Stimulated activated naive CD8-positive, alpha-beta T cell treated with anti-CD3 and anti-CD28 coated beads, Interleukin-15, Interleukin-2, amounts not matched to agents 100 U/mL and 50 U/mL, for 24 hours (primary cell): ENCODE results near the gene NME3.
"Not testable (repeated sequence)": the region's sequence is repeated elsewhere in the genome, so short reads cannot be mapped to it uniquely, and the experiment has no call there.

Experiments
- ATAC-seq: fragments of 150-1000 bp; cut with Tn5 transposase; one replicate; pipeline ENCODE4 v1.10.0; 2021
- DNase-seq: peaks from one replicate; pipeline ENCODE4 v3.0.0; 2021

Gene NME3

DNA sequence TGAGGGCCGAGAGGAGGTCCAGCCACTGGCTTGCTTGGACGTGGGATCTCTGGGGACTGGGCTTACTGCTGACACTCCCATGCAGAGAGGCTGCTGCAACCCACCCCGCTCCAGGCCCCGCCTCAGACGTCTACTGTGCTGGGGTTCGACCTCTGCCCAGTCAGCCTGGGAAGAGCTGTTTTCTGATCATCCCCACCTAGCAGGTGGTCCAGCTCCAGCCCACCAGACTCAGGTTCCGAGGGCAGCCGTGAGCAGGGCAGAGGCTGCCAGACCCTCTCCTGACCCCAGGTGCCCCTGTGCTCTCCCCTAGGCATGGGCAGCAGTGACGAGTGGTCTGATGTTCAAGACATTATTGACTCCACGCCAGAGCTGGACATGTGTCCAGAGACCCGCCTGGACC lies 23.4 kb downstream of the NME3 start:
- DNase-seq = no peak
- ATAC-seq = no peak

DNA sequence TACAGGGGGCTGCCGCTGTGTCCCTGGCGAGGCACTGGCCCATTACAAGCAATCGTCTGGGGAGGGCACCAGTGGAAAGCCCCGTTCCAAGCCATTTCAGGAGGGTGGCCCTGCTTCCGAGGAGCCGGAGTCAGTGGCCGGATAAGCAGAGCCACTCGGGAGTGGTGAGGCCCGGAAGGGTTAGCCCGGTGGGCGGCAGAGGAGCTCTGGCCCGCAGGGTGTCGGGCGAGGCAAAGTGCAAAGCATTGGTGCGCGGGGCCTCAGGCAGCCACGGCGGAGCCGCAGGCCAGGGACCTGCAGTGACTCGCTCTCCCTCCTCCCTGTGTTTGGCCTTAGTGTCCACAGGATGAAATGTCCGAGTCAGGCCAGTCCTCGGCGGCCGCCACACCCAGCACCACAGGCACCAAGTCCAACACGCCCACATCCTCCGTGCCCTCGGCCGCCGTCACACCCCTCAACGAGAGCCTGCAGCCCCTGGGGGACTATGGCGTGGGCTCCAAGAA lies 24.6 kb downstream of the NME3 start:
- ATAC-seq (no peak), DNase-seq (no peak)

DNA sequence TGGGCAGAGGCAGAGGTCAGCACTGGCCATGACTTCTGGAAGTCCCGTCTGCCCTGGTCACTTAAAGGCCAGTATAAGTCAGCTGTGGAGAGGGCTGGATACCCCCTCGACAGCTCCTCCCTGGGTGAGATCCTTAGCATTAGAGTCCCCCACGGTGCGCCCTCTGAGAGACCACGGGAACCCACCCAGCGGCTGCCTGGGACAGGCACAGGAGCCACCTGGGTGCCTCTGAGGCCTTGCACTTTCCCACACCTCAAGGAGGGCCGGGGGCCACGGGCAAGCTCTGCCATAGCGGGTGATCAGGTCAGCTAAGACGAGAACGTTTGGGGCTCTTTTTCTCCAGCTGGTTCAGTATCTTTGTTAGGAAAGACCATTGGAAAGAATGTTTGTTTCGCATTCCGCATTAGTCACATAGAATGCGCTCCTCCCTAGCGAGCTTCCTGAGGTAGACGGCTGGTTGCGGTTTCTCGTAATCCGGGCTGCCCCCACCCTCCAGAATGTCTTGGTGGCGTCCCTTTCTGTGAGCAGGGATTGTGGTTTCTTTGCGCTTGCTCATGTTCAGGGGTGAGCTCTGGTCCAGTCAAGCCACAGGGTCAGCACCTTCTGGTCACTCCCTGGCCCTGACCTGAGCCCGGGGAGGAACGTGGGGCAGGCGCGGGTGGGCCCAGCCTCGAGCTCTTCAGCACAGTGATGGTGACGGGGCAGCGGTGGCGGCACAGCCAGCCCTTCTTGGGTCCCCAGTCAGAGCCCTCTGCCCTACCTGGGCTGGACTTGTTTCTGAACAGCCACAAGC lies 25.2 kb downstream of the NME3 start:
- no peak for DNase-seq
- no peak for ATAC-seq

DNA sequence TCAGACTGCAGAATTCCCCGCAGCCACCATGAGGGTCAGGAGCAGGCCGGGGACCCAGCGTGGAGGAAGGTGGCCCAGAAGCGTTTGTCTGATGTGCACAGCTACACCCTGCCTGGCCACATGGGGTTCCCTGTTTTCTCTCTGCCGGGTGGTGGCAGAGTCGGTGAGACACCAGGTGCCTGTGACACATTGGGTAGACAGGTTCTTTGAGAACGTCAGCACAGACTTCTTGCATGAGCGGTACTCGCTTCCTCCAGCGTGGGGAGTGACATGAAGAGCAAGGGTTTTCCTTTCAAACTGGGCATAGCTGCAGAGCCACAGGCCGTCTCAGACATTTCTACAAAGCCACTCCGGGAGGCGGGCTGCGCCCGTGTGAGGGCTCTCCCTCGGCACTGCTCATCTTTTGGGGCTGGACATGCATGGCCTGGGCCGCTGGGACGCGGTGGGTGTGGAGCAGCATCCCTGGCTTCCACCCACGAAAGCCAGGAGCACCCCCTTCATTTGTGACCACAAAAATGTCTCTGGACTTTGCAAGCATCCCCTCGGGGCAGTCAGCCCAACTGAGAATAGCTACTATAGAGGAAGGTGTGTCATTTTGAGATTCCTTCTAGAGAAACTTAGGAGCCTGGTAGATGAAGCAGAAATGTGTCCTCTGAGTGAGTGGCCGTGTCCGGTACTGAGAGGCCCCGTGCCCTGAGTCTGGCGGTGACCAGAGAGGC lies 26.0 kb downstream of the NME3 start:
- DNase-seq (no peak), ATAC-seq (no peak)

DNA sequence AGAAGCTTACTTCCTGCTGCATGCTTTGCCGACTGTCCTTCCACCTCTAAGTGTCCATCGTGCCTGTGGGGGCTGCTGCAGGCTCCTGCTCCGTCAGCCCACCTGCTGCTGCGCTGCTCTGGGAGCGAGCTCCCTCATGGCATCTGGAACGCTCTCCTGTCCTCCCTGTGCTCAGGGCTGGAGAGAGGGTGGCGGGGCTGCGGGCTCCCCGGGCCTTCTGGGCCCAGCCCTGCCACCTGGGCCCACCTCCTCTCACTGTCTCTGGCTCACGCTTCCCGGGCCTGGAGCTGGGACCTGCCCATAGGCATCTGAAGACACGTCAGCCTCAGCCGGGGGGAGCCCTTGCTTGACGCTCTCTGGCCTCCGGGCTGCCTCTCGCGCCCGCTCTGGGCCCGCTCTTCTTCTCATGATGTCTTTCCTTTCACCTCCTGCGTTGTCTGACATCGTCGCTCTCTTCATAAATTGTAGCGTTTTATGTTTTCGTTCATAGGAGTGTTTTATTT lies 27.0 kb downstream of the NME3 start:
- DNase-seq = no peak
- ATAC-seq = no peak

DNA sequence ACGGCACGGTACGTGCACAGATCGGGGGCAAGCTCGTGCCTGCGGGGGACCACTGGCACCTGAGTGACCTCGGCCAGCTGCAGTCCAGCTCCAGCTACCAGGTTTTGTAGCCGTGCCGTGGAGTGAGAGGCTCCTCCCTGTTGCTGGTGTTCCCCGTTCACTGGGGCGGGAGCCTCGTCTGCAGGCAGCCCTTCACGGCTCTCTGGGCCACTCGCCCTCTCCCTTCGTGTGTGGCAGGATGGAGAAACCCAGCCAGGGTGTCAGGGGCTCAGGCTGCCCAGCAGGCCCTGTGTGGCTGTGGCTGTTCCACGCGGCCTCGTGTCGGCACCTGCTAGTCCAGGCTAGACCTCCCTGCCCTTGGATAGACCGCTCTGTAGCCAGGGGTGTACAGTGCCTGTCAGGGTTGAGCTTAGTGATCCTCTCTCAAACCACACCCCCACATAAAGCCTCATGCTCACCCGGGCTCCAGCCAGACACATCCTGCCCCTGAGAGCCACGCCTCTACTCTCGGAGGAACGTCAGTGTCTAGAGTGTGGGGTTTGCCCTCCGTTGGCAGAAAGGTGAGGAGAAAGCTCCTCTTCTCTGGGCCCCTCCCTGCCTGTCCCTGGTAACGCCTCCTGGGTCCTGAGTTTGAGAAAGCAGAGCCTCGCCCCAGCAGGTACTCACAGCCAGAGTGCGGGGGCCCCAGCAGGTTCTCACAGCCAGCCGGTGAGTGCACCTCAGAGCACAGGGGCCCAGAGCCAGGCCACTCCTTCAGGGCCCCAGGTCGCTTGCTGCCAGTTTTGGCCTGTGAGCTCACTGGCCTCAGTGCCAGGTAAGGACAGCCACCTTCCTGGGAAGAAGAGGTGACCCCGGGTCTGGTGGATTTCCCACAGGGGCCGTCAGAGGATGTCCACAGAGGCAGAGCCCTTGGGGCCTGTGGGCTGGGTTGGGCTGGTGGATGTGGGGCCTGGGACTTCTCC lies 27.7 kb downstream of the NME3 start:
- ATAC-seq (no peak), DNase-seq (no peak)

DNA sequence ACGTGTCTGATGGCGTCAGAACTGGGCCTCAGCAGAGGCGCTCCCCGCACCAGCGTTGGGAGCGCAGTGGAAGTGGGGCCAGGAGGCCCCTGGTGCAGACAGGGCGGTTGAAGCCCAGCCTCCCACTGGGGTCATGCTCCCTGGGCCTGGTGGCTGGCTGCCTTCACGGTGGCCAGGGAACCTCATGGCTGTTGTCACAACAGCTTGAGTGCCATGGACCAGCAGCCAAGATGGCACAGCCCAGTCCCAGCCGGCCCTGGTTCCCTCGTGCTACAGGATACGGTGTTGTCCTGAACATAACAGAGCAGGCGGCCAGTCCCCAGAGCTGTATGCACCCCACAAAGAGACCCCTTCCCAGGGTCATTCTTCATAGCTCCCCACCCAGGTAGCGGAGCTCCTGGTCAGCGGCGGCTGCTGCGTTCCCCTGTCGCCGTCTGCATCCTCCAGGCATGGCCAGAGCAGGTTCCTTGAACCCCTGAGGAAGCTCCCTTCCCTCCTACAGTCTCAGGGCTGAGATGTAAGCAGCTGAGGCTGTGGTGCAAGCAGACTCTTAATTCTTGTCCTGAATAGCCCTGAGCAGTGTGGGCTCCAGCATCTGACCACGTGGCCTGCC lies 29.7 kb downstream of the NME3 start:
- DNase-seq = no peak
- no peak for ATAC-seq

DNA sequence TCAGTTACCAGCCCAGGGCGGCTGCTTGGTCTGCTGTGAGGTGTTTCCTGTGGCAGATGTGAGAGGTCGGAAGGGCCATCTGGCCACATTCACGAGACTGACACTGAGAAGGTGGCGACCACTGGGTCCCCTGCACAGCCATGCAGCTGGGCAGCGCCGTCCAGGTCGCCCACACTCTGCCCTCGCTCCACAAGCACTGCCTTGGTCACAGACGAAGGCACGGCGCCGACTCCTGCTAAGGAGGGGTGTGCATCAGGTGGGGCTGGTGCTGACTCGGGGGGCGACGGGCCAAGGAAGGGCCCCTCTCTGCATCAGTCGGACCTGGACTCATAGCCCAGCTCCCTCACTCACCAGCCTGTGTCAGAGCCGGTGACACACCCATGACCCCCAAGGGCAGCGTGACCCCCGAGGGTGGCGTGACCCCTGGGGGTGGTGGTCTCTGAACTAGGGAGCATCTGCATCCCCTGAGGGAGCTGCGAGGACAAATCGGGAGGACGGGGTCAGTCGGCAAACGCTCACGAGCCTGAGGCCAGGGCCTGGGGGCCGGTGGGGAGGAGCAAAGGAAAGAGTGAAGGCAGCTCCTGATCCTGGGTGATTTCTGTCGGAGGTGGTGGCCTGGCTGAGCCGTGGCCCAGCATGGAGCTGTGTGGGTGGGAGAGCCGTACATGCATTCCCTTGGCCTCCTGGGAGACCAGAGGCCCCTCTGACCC lies 30.4 kb downstream of the NME3 start:
- DNase-seq (no peak), ATAC-seq (no peak)

DNA sequence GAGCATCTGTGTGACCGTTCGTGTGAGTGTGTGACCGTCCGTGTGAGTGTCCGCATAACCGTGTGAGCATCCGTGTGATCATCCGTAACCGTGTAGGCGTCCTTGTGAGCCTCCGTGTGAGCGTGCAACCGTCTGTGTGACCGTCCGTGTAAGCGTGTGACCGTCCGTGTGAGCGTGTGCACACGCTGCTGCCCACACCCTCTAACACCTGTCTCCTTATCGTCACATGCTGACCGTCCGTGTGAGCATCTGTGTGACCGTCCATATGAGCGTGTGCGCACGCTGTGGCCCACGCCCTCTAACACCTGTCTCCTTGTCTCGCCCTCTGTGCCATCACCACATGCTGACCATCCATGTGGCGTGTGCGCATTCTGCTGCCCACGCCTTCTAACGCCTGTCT lies 31.1 kb downstream of the NME3 start:
- ATAC-seq = no peak
- DNase-seq = no peak

DNA sequence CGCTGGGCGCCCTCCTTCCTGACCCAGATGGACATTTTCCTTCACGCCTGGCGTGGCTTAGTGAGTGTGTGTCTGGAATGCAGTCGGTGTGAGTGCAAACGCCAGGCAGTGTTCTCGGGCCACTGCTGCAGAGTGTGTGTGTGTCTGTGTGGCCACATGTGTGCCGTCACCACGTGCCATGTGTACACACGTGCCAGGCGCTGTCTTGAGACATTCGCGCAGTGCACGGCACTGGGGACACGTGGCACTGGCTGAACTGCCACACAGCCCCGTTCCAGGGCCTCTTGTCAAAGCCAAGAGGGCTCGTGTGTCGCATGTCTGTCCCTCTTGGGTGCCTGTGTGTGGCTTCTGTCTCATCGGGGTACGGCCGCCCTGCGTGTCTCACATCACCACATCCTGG lies 36.5 kb downstream of the NME3 start:
- no peak for DNase-seq
- no peak for ATAC-seq

DNA sequence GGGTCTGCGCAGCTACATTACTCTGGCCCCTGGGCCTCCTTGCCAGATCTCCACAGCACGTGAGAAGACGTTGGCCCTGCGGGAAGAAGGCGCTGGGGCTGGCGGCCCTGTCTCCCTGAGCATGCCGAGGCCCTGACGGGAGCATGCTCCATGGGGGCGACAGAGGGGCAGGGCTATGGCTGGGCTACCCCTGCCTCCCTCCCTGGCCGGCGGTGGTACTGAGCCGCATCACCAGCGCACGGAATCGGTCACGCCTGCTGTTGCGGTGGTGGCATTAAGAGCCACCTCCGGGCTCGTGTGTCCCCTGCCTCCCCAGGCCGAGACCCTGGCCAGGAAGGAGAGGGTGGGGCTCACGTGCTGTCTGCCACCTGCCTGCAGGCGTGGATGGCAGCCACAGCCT lies 37.2 kb downstream of the NME3 start:
- no peak for ATAC-seq

DNA sequence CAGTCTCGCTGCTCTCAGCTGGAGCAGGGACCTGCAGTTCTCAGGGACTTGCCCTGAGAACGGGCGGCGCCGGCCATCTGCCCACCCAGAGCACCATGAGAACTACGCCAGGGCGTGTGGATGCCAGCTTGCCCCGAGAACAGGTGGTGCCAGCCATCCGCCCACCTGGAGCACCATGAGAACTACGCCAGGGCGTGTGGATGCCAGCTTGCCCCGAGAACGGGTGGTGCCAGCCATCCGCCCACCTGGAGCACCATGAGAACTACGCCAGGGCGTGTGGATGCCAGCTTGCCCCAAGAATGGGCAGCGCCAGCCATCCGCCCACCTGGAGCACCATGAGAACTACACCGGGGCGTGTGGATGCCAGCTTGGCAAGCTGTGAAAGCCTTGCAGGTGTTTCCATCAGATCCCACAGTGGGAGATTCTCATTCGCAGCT lies 38.8 kb downstream of the NME3 start:
- ATAC-seq = not testable (repeated sequence)

More for the DNA sequence above, 37.2 kb downstream of the NME3 start:
- DNase-seq = no peak

DNA sequence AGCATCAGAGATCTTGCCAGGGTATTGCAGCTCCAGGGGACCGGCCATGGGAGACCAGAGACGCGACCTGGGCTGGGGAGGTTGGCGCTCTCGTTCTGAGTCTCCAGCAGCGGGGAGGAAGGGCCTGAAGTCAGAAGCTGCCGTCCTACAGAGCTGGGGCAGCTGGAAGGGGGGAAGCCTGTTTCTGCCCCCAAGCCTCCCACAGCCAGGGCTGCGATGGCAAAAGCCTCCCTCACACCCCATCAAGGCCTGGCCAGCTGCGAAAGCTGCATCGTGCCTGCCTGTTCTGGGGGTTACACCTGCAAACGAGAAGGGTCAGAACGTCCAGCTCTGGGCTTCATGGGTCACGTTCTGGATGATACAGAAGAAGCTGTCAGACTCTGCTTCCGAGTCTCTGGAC lies 39.3 kb downstream of the NME3 start:
- no peak for ATAC-seq

More for the DNA sequence above, 38.8 kb downstream of the NME3 start:
- DNase-seq = not testable (repeated sequence)

DNA sequence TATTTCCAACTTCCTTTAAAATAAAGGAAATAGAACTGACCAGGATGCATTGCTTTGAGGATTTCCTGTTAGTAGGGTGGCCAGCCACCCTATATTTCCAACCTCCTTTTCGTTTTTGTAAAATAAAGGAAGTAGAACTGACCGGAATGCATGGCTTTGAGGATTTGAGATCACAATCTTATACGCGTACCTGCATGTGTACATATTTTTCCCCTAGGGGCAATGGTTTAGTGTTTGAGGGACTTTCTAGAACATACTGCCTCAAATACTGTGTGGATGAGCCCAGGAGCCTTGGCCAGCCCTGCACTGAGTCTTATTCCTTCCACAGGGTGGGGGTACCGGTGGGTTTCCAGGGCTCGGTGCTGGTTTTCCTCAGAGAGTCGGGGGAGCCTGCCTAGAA lies 39.7 kb downstream of the NME3 start:
- ATAC-seq (no peak), DNase-seq (no peak)

More for the DNA sequence above, 39.3 kb downstream of the NME3 start:
- DNase-seq = no peak

DNA sequence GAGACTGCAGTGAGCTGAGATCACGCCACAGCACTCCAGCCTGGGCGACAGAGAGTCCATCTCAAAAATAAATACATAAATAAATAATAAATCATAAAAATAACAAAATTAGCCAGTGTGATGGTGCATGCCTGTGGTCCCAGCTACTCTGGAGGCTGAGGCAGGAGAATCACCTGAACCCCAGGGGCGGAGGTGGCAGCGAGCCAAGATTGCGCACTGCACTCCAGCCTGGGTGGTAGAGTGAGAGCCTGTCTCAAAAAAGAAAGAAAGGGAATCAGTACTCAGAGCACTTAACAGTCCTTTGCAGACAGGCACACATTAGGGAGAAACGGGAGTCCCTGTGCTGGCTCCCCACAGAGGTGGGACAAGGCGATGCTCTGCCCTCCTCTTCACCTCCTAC lies 40.3 kb downstream of the NME3 start:
- no peak for DNase-seq
- ATAC-seq = no peak

DNA sequence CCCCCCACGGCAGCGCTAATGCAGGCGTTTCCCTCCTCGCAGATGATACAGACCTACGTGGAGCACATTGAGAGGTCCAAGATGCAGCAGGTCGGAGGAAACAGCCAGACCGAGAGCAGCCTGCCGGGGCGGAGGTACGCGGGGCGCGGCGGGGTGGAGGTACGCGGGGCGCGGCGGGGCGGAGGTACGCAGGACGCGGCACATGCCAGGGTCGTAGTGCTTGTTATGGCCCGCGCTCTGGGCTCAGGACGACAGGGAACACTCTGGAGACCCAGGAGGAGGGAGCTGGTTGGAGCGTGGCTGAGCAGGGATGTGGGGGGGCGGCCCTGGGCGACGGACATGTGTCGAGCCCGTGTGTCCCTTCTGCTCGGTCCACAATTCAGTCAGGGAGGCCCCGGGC lies 41.9 kb downstream of the NME3 start:
- DNase-seq (no peak), ATAC-seq (no peak)

DNA sequence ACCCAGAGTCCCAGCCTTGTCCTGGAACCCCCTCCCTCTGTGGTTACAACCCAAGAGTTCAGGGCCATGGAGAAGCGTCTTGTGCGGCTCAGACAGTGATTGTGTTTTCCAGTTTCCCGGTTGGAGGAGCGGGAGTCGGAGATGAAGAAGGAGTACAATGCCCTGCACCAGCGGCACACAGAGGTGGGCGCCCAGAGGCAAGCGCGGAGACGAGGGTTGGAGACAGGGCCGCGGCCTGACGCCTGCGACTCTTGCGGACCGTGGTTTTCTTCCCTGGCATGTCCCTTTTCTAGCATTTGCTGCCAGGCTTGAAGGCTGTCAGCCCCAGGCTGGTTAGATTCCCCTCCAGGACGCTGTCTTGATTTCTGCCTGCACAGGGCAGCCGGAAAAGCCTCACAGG lies 42.3 kb downstream of the NME3 start:
- DNase-seq (no peak), ATAC-seq (no peak)

DNA sequence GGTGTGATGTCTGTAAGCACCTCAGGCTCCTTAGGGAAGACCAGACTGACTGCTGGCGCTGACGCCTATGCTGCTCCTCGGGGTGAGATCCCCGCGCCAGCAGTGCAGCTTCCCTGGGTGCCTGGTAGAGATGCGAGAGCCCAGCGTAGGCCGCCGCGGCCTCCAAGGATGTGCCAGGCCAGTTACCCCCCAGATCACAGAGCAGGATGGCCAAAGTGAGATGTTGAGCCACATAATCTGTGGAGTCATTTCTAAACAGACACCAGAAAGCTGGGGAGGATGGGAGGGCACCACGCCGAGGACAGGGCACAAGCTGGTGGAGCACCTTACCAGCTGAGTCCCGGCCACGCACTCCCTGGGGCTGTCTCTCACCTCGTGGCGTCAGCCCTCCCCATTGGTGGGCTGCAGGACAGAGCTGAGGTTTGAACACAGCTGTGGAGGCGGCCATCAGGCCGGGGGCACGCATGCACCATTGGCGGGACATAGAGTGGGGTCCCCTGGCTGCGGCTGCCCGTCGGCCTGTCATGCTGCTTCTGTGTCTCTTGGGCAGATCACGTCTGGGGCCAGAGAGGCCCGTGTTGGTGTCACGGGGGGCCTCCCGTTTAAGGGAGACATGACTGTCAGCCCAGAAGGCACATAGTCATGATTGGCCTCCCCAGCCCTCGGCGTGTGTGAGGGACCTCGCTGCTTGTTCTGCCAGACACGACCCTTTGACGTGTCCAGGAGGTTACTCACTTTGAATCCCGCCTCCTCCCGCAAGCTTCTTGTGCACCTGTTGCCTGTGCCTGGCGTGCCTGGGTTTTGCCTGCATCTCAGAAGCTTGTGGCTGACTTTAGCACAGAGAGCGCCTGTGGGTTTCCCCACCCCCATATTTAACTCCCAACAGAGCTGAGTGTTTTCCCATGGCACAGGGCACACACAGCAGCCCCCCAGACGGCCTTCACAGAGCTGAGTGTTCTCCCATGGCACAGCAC lies 43.4 kb downstream of the NME3 start:
- ATAC-seq = no peak
- DNase-seq = no peak

DNA sequence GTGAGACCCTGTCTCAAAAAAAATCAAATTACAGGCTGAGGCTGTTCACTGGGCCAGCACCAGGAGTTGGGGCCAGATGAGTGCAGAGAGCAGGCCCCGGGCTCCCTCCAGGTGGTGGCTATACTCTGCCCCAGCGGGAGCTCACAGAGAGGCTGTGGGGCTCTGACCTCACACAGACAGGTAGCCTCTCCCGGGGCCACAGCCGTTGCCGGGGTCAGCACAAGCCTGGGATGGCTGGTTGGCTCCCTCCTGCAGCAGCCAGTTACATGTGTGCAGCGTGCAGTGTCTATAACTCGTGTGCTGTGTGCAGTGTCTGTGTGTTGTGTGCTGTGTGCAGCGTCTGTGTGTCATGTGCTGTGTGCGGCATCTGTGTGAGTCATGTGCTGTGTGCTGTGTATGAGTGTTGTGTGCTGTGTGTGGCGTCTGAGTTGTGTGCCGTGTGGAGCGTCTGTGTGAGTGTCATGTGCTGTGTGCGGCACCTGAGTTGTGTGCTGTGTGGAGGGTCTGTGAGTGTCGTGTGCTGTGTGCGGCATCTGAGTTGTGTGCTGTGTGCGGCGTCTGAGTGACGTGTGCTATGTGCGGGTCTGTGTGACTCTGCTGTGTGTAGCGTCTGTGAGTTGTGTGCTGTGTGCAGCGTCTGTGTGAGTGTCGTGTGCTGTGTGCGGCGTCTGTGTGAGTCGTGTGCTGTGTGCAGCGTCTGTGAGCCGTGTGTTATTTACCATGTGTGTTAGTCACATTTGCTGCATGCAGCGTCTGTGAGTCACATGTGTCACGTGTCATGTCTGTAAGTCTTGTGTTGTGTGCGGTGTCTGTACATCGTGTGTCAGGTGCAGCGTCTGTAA lies 44.5 kb downstream of the NME3 start:
- DNase-seq (no peak), ATAC-seq (no peak)
